HepG2 (cell line): ENCODE measurements around the gene ITLN1.

Source experiments
- CTCF ChIP-seq: sonication (generic); formaldehyde crosslinking; IDR thresholded peaks from 2 replicates; pipeline ENCODE4 v1.5.0; 2020; ENCODE audit warnings: mild to moderate bottlenecking, missing genetic modification reagents, moderate library complexity
- FOXP1 ChIP-seq, 2 experiments: fragments of 450-650 bp in 1 of 2; IDR thresholded peaks; 2 replicates each; pipeline ENCODE4 v1.6.1; 2017 to 2018; ENCODE audit warnings: antibody characterized with exemption in 1 of 2
- SKIL ChIP-seq: sonication (generic); formaldehyde crosslinking; IDR thresholded peaks from 2 replicates; pipeline ENCODE4 v1.8.0; 2022; ENCODE audit warnings: missing genetic modification reagents, mild to moderate bottlenecking, moderate library complexity, borderline replicate concordance
- TAF1 ChIP-seq: sonication (generic); formaldehyde crosslinking; IDR thresholded peaks from 2 replicates; pipeline ENCODE4 v1.4.0; 2020; ENCODE audit warnings: missing genetic modification reagents

- TF ChIP-seq TAF1 (CRISPR knock-in tag) (no peak), FOXP1 (IDR thresholded peaks at IDR 0.05) (no peak), FOXP1 (CRISPR knock-in tag; IDR thresholded peaks at IDR 0.05) (no peak), SKIL (no peak), CTCF (CRISPR knock-in tag) (no peak)
Observed at GRCh38 chr1:160868141-160868540, 16.8 kb downstream of the ITLN1 start.
